NCI-H2171 treated with DMSO at 0.1 percent for 48 hours (cell line): ENCODE results near the gene CAMKK2.

Source experiments
- DNase-seq: peaks from one replicate; lab custom pipeline; 2025; lab: John Stamatoyannopoulos, UW

CAMKK2 gene

GRCh38 chr12:121191151-121191550, 105.4 kb downstream of the CAMKK2 start:
- no peak for DNase-seq

DNA sequence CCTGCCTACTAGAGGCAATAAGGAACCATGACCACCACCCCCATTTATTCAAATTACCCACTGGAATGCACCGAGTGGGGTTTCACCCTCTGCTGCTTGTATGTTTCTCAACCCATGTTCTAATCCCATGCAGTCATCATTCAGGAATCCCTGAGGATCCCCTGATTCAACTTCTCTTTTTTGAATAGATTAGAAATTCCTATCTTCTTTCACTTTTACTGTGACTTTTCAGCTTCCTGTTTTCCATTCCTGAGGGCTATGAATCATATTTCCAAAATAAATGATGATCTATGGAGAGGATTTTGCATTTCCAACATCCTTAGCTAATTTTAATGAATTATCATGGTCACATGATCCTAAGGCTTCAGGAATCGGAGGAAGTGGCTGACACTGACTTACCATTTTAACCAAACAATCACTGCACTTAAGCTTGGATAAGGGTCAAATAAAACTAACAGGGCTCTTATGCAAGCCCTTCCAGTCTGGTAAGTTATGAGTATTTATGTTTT, 105.9 kb downstream of the CAMKK2 start:
- DNase-seq, result no peak

DNA sequence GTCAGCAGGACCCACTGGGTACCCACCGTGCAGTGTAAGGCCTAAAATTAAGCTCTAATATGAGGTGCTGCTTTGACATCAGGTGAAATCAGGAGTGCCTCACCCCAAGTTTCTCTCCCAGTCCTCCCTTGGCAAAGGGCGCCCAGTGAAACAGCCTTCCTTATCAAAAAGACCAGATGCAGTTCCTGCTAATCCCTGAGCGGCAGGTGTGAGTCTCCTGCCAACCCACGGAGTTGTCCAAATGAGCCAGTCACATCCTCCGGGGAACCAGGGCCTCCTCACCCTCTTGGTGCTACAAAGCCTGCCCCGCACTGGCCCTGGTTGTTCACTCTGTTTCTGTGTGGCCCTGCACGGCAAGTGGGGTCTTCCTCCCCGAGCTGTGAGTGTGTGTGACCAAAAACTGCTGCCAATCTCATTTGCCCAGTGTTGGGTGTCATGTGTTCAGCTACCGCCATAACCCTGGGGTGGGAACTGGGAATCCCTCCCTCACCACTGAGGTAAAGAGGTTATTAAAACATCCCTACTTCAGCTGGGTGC, 106.8 kb downstream of the CAMKK2 start:
- no peak for DNase-seq

- no peak for DNase-seq
These were observed 107.4 kb downstream of the CAMKK2 start for GRCh38 chr12:121189131-121189530.

DNA sequence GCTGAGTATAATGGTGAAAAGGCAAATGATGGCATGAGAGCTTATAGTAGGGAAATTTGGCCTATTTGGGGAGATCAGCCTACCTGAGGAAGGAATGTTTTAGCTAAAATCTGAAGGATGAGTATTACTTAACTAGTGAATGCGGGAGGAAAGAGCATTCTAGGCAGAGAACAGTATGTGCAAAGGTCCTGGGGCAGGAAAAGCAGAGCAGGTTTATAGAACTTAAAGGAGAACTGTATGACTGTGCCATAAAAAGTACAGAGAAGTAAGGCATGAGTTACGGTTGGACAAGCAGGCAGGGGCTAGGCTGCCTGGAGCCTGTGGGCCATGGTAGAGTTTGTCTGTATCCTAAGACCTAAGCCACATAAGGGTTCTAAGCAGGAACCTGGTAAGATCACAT, 108.3 kb downstream of the CAMKK2 start:
- no peak for DNase-seq
